Fibroblast of villous mesenchyme (primary cell): ENCODE data around the gene PTF1A. TPM values are rescaled to one million over a fixed set of nuclear protein-coding genes. Genes with fewer than 3 reads are reported as not detected.

Experiments used
- DNase-seq: peaks from one replicate; pipeline ENCODE4 v3.0.0-alpha.2; 2010; ENCODE audit warnings: low read depth
- H3K4me3 ChIP-seq: 2 replicates; pipeline ENCODE4 v1.5.1; 2011; ENCODE audit warnings: low read depth, mild to moderate bottlenecking, low read length
- total RNA-seq: library from RNA; depleted of rRNA; stranded (reverse); fragments of >200 nt; gene quantifications from 2 replicates; pipeline ENCODE4 v1.2.3, GENCODE V29; 2012
- TF ChIP-seq, protein P1 (sequence below): IDR thresholded peaks from 2 replicates; pipeline ENCODE4 v1.5.1; 2012; ENCODE audit warnings: low read depth, mild to moderate bottlenecking, low read length; ENCODE audit not compliant: insufficient read depth

Gene PTF1A, protein sequence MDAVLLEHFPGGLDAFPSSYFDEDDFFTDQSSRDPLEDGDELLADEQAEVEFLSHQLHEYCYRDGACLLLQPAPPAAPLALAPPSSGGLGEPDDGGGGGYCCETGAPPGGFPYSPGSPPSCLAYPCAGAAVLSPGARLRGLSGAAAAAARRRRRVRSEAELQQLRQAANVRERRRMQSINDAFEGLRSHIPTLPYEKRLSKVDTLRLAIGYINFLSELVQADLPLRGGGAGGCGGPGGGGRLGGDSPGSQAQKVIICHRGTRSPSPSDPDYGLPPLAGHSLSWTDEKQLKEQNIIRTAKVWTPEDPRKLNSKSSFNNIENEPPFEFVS
- total RNA-seq: not detected in 2 replicates

DNA sequence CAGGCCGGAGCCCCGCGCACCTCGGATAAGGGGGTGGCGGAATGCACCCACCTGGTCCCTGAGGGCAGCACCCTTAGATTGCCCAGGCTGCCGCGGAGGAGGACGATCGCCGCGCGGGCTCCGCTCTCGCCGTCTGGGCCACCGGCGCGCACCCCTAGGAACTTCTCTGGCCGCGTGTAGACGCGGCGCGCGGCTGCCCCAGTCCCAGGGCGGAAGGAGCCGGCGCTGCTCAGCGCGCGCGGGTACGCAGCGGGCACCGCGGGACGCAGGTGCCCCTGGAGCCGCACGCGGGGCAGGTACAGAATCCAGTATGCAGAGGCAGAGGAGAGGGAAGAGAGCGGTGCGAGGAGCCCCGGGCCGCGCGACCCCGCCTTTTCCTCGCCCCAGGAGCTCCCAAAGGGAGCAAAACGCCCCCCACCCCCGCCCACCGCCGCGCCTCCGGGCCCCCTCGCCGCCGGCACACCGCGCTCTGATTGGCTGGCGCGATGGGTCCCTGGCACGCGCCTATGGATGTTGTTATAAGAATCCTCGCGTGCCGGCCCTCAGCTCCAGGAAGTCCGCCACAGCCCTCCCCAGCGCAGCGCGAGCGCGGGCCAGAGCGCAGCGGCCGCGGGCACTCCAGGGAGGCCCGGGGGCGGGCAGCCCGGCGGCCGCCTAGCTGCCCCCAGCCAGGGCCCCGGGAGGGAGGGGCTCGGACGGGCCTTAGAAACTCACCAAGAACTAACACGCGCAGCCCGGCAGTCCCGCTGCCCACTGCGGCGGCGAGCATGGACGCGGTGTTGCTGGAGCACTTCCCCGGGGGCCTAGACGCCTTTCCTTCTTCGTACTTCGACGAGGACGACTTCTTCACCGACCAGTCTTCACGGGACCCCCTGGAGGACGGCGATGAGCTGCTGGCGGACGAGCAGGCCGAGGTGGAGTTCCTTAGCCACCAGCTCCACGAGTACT lies at the start of gene PTF1A:
PTF1A (plus strand) TSS at position 549 of the 948 bp plus-strand sequence; CDS start at position 768, 219 bp downstream.
- TF ChIP-seq, protein P1, sequence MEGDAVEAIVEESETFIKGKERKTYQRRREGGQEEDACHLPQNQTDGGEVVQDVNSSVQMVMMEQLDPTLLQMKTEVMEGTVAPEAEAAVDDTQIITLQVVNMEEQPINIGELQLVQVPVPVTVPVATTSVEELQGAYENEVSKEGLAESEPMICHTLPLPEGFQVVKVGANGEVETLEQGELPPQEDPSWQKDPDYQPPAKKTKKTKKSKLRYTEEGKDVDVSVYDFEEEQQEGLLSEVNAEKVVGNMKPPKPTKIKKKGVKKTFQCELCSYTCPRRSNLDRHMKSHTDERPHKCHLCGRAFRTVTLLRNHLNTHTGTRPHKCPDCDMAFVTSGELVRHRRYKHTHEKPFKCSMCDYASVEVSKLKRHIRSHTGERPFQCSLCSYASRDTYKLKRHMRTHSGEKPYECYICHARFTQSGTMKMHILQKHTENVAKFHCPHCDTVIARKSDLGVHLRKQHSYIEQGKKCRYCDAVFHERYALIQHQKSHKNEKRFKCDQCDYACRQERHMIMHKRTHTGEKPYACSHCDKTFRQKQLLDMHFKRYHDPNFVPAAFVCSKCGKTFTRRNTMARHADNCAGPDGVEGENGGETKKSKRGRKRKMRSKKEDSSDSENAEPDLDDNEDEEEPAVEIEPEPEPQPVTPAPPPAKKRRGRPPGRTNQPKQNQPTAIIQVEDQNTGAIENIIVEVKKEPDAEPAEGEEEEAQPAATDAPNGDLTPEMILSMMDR: no peak
- no peak within 1 kb of the TSS for H3K4me3 ChIP-seq
- DNase-seq: no peak

DNA sequence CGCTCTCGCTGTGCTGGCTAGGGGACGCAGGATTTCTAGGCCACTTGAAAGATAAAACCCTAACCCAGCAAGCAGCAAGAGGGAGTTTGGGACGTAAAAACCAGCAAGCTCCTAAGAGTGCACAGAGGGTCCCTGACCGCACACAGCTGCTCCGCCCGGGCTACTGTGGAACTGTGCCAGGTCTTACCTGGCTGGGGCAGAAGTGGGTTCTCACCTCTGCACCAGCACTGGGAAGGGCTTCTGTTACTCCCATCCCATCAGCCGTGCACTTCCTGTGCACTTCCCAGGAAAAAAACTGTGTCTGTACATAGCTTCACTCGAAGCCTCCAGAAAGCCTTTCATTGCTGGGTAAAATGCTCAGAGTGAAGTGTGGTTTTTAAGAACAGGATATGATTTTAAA lies 45.9 kb upstream of the PTF1A start:
- TF ChIP-seq, protein P1: no peak
- no peak for DNase-seq
- no peak overlapping the region for H3K4me3 ChIP-seq

DNA sequence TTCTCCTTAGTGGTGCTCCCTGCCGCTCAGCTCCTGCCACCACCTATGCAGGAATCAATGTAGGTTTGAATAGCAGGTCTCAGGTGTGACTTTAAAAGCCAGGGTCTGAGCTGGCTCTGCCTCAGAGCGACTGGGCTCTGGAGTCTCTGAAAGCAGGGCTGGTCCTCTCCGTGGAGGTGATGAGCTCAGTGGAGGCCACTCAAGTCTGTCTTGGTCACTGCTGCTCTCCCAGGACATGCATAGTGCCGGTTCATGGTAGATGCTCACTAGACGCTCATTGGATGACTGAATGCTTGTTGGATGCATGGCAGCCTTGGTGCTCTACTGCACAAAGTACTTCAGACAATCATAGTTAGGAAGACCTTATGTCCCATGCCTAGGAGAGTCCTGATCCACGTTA lies 45.1 kb upstream of the PTF1A start:
- no peak overlapping the region for H3K4me3 ChIP-seq
- no peak for DNase-seq
- TF ChIP-seq, protein P1: no peak

DNA sequence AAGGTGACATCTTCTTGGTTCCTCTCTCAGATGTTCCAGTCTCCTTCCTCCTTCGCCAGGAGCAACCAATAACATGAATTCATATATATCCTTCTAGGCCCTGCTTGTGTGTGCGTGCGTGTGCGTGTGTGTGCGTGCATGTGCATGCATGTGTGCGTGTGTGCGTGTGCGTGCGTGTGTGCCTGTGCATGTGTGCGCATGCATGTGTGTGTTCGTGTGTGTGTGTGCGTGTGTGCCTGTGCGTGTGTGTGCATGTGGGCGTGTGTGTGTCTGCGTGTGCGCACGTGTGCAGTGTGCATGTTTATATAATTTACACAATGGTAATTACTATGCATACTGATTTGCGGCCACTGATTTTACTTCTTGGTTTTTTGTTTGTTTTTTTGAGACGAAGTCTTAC lies 43.9 kb upstream of the PTF1A start:
- DNase-seq: no peak
- TF ChIP-seq, protein P1: no peak
- H3K4me3 ChIP-seq: no peak overlapping the region

DNA sequence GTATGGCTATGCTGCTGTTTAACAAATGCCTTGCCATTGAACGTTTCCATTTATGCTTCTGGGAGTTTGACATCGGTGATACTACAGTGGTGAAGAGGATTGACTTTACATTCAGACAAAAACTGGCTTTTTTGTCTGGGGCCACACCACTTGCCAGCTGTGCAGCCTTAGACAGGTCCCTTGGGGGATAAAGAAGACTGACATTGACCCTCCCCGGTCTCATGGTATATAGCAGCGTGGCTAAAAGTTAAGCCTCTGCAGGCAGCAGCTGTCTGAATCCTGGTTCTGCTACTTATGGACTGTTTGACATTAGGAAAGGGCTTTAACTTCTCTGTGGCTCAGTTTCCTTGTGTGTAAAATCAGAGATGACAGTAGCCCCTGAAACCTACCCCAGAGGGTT lies 42.0 kb upstream of the PTF1A start:
- no peak overlapping the region for H3K4me3 ChIP-seq
- TF ChIP-seq, protein P1: no peak
- DNase-seq: no peak

DNA sequence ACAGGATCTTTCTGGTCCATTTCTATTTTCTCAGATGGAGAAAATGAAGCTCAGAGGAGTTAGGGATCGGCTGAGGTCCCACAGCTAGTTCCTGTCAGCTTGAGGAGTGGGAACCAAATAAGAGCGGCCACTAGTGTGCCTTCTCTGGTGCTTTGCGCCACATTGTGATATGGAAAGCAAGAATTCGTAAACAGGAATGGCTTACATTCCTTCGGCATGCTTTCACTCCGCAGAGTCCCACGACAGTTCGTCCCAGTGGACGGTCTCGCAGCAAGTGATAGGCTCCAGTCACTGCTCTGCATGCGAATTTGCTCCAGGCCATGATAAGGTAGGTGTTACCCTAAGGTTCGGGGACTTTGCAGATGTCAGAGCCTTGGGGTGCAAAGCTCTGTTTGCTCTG lies 41.5 kb upstream of the PTF1A start:
- TF ChIP-seq, protein P1: no peak
- no peak overlapping the region for H3K4me3 ChIP-seq
- DNase-seq: no peak
